B cell (primary cell): ENCODE data around the gene UNC119B. TPM values are rescaled to one million over a fixed set of nuclear protein-coding genes. Genes with fewer than 3 reads are reported as not detected.

Source experiments
- ATAC-seq: fragments of 200-7000 bp; cut with Tn5 transposase; one replicate; pipeline ENCODE4 v1.10.0; 2021; ENCODE audit warnings: low read depth, mild to moderate bottlenecking, moderate number of reproducible peaks, moderate library complexity
- CTCF ChIA-PET: fragments of 350-600 bp; sonication (Branson Sonifier 250); formaldehyde crosslinking; loops from one replicate; lab custom pipeline; 2021; ENCODE audit warnings: antibody characterized with exemption, inconsistent platforms; lab: Charles Lee
- POLR2A ChIA-PET: fragments of 350-600 bp; sonication (Branson Sonifier 250); formaldehyde crosslinking; loops from one replicate; lab custom pipeline; 2021; ENCODE audit warnings: antibody characterized with exemption; lab: Charles Lee
- DNase-seq: peaks from one replicate; pipeline ENCODE4 v3.0.0; 2013
- H2AFZ ChIP-seq: 2 replicates; pipeline ENCODE4 v1.6.1; 2012; ENCODE audit warnings: mild to moderate bottlenecking, low read depth, low read length; ENCODE audit not compliant: insufficient read depth, poor library complexity, severe bottlenecking
- H3K27ac ChIP-seq, 2 donors: 1 replicate in 1 of 2; 2 replicates in 1 of 2; pipeline ENCODE4 v1.5.1; 2012 to 2013; ENCODE audit warnings: low read length in 2 of 2, mild to moderate bottlenecking in 2 of 2, moderate library complexity in 1 of 2
- H3K27me3 ChIP-seq, 4 experiments: fragments of 200-600 bp in 1 of 4; sonication (generic) in 1 of 4; replicated peaks in 1 of 4; 1 replicate in 2 of 4; 2 replicates in 2 of 4; pipeline versions ENCODE4 v1.6.1 to v1.7.0; 2013 to 2016; ENCODE audit warnings: low read length in 3 of 4, mild to moderate bottlenecking in 2 of 4, mixed read lengths in 1 of 4, moderate library complexity in 1 of 4; ENCODE audit not compliant: insufficient read depth in 4 of 4, control insufficient read depth in 3 of 4; ENCODE audit errors: control extremely low read depth in 1 of 4
- H3K36me3 ChIP-seq, 2 experiments: replicated peaks in 1 of 2; 1 replicate in 1 of 2; 2 replicates in 1 of 2; pipeline versions ENCODE4 v1.6.1 to v1.7.1; 2013; ENCODE audit warnings: low read length in 1 of 2; ENCODE audit not compliant: insufficient read depth in 2 of 2, control insufficient read depth in 1 of 2; ENCODE audit errors: control extremely low read depth in 1 of 2, extremely low read depth in 1 of 2
- H3K4me1 ChIP-seq, 2 donors: fragments of 200-600 bp in 1 of 2; sonication (generic) in 1 of 2; 1 replicate in 1 of 2; 2 replicates in 1 of 2; pipeline versions ENCODE4 v1.5.1 to v1.6.1; 2013 to 2017; ENCODE audit warnings: low read length in 2 of 2; ENCODE audit not compliant: control insufficient read depth in 2 of 2, insufficient read depth in 2 of 2
- H3K4me2 ChIP-seq: replicated peaks from 2 replicates; pipeline ENCODE3; 2012; ENCODE audit warnings: mild to moderate bottlenecking, low read depth, low read length; ENCODE audit not compliant: poor library complexity, severe bottlenecking
- H3K4me3 ChIP-seq, 5 experiments: fragments of 200-600 bp in 1 of 5; sonication (generic) in 1 of 5; 1 replicate in 3 of 5; 2 replicates in 2 of 5; pipeline versions ENCODE4 v1.5.1 to v1.7.0; 2011 to 2016; ENCODE audit warnings: low read length in 4 of 5, mild to moderate bottlenecking in 4 of 5, low read depth in 2 of 5, control low read depth in 1 of 5, moderate library complexity in 1 of 5; ENCODE audit not compliant: insufficient read depth in 1 of 5; ENCODE audit errors: control extremely low read depth in 1 of 5, extremely low read depth in 1 of 5
- H3K79me2 ChIP-seq: fragments of 200-600 bp; sonication (generic); one replicate; pipeline ENCODE4 v1.6.0; 2016; ENCODE audit warnings: low read length; ENCODE audit not compliant: control insufficient read depth, insufficient read depth
- H3K9ac ChIP-seq: fragments of 200-600 bp; sonication (generic); 2 replicates; pipeline ENCODE4 v1.6.1; 2017; ENCODE audit warnings: mild to moderate bottlenecking, low read length, moderate library complexity
- H3K9me3 ChIP-seq, 3 donors: one replicate each; pipeline versions ENCODE4 v1.6.1 to v1.7.1; 2013; ENCODE audit warnings: low read length in 2 of 3; ENCODE audit not compliant: control insufficient read depth in 2 of 3, insufficient read depth in 1 of 3; ENCODE audit errors: control extremely low read depth in 1 of 3
- H4K20me1 ChIP-seq: 2 replicates; pipeline ENCODE4 v1.6.0; 2012; ENCODE audit warnings: mild to moderate bottlenecking, low read length; ENCODE audit not compliant: insufficient read depth, control insufficient read depth, poor library complexity, severe bottlenecking
- H3K27ac Mint-ChIP-seq: one replicate; pipeline ENCODE4 v1.8.0; 2021; ENCODE audit warnings: mixed read lengths
- H3K27me3 Mint-ChIP-seq: one replicate; pipeline ENCODE4 v1.8.0; 2021; ENCODE audit warnings: mixed read lengths
- H3K4me1 Mint-ChIP-seq: one replicate; pipeline ENCODE4 v1.8.0; 2021; ENCODE audit warnings: mixed read lengths
- H3K4me3 Mint-ChIP-seq: one replicate; pipeline ENCODE4 v1.8.0; 2021; ENCODE audit warnings: mixed read lengths
- H3K9me3 Mint-ChIP-seq: one replicate; pipeline ENCODE4 v1.8.0; 2022; ENCODE audit warnings: mixed read lengths; ENCODE audit not compliant: insufficient read depth
- EZH2 ChIP-seq: IDR thresholded peaks from 2 replicates; pipeline ENCODE4 v1.6.1; 2012; ENCODE audit warnings: borderline replicate concordance, low read depth, mild to moderate bottlenecking, moderate library complexity, low read length; ENCODE audit not compliant: insufficient read depth, poor library complexity, severe bottlenecking
- WGBS: methylation state at CpG from one replicate; pipeline ENCODE4 v1.1.5; 2013; ENCODE audit warnings: missing lambda C conversion rate; ENCODE audit not compliant: insufficient coverage; 5-methylcytosine and 5-hydroxymethylcytosine counted together
- intact Hi-C: fragments of 100-400 bp; cut with micrococcal nuclease; formaldehyde crosslinking; loops from one replicate; pipeline ENCODE4 v1.10.0; 2022
- polyA plus RNA-seq: library from polyadenylated mRNA; depleted of rRNA; stranded (reverse); fragments of >200 nt; gene quantifications from 2 replicates; pipeline ENCODE4 v1.2.3, GENCODE V29; 2012
- total RNA-seq, 2 donors: library from RNA; stranded (reverse); fragments of 120-200 nt in 1 of 2; gene quantifications; 1 replicate in 1 of 2; 2 replicates in 1 of 2; pipeline versions ENCODE4 v1.2.3 to v1.2.4, GENCODE V29; 2013 to 2022
- TF ChIP-seq, protein P1 (sequence below): fragments of 200-600 bp; IDR thresholded peaks from one replicate; pipeline ENCODE4 v1.8.0; 2022; ENCODE audit warnings: antibody characterized with exemption, mild to moderate bottlenecking

Gene UNC119B
- total and polyA plus RNA-seq, 2 donors (not counting 1 experiment from before 2014, with no cell fraction given): 7.2 to 22.7 TPM

DNA sequence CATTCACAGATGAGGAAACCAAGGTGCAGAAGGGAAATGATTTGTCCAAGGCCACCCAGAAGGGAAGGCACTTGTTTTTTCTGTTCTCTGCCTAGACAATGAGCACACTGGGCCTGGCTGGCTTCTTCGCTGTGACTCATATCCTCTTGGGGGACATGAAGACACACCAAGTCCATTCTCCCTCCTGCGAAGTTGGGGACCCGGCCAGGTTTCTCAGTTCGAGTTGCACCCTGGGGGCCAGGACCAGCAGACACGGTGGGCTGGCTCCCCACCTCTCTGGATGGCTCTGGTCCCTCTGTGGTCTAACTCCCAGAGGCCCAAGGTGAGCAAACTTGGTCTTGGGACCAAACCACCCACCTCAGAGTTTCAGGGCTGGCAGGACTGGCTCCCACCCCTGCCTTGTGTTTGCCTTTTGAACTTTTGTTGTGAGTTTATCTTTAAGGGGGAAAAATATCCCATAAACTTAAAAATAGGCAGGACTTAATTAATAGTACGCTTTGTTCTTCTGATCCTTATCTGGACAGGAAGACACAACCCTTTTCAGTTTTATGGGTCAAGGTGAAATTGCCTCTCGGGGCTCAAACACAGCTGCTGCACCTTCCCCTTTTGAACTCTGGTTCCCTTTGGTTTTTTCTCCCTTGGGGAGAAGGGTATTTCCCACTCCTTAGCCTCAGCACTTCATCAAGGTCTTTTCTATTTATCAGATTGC, 32.3 kb upstream of the UNC119B start:
- Histone ChIP-seq H3K27me3 (no peaks in the 10 kb centered on the region), H3K27ac (peak overlapping the region in 1 of 2 donors; percentile 45), H3K9me3 (no peaks in the 10 kb centered on the region), H3K4me1 (peaks cover 44 to 58% of the 10 kb centered on the region in 2 donors), H2AFZ (no peak overlapping the region), H3K79me2 (no peaks in the 10 kb centered on the region), H3K4me3 (no peak overlapping the region), H4K20me1 (no peaks in the 10 kb centered on the region), H3K36me3 (no peaks in the 10 kb centered on the region), H3K4me2 (peak overlapping the region; percentile 54), H3K9ac (no peak overlapping the region)
- Mint-ChIP-seq H3K4me3 (peak overlapping the region; percentile 71), H3K9me3 (no peaks in the 10 kb centered on the region), H3K4me1 (peaks cover 44% of the 10 kb centered on the region), H3K27me3 (no peaks in the 10 kb centered on the region), H3K27ac (peak overlapping the region; percentile 81)
- 29% methylated on average over 5 of the region's 7 CpGs for WGBS
- ATAC-seq: peak; percentile 53
- TF ChIP-seq, protein P1, sequence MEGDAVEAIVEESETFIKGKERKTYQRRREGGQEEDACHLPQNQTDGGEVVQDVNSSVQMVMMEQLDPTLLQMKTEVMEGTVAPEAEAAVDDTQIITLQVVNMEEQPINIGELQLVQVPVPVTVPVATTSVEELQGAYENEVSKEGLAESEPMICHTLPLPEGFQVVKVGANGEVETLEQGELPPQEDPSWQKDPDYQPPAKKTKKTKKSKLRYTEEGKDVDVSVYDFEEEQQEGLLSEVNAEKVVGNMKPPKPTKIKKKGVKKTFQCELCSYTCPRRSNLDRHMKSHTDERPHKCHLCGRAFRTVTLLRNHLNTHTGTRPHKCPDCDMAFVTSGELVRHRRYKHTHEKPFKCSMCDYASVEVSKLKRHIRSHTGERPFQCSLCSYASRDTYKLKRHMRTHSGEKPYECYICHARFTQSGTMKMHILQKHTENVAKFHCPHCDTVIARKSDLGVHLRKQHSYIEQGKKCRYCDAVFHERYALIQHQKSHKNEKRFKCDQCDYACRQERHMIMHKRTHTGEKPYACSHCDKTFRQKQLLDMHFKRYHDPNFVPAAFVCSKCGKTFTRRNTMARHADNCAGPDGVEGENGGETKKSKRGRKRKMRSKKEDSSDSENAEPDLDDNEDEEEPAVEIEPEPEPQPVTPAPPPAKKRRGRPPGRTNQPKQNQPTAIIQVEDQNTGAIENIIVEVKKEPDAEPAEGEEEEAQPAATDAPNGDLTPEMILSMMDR: no peak
- no peak for TF ChIP-seq EZH2
- intact Hi-C loops: no loop called here
- peak; percentile 62 for DNase-seq
- CTCF ChIA-PET: interaction anchor here (1.1 to 15.8 kb wide), 3 partner anchors 9 to 28 kb away, joined by 3 to 204 read pairs (median 9); partner anchors contain the start of gene MLEC
- POLR2A ChIA-PET: interaction anchor here (0.5 kb wide), 1 partner anchor 902 kb away, joined by 4 read pairs; no protein-coding TSS in a partner anchor

DNA sequence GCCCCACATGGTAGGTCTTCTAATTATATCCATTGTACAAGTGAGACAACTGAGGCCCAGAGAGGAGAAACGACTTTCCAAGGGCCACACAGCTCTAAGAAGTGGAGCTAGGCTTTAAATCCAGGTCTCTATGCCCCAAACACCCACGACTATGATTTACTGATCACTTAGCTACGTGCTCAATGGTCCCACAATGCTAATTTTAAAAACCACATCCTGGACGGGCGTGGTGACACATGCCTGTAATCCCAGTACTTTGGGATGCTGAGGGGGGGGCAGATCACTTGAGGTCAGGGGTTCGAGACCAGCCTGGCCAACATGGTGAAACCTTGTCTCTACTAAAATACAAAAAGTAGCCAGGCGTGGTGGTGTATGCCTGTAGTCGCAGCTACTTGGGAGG, 31.7 kb upstream of the UNC119B start:
- Mint-ChIP-seq H3K4me1 (peaks cover 45% of the 10 kb centered on the region), H3K4me3 (peak overlapping the region; percentile 71), H3K27me3 (no peaks in the 10 kb centered on the region), H3K27ac (peak overlapping the region; percentile 81), H3K9me3 (no peaks in the 10 kb centered on the region)
- Histone ChIP-seq H3K4me3 (no peak overlapping the region), H3K36me3 (no peaks in the 10 kb centered on the region), H3K4me2 (peak overlapping the region; percentile 54), H3K79me2 (no peaks in the 10 kb centered on the region), H3K27ac (peak overlapping the region in 1 of 2 donors; percentile 45), H2AFZ (no peak overlapping the region), H3K9me3 (no peaks in the 10 kb centered on the region), H3K9ac (no peak overlapping the region), H4K20me1 (no peaks in the 10 kb centered on the region), H3K4me1 (peaks cover 38 to 51% of the 10 kb centered on the region in 2 donors), H3K27me3 (no peaks in the 10 kb centered on the region)
- TF ChIP-seq EZH2: no peak
- TF ChIP-seq, protein P1: no peak
- intact Hi-C loops: no loop called here
- ChIA-PET POLR2A (interaction anchor here (0.5 kb wide), 1 partner anchor 901 kb away, joined by 4 read pairs; no protein-coding TSS in a partner anchor), CTCF (interaction anchor here (0.7 to 15.8 kb wide), 4 partner anchors 8 to 1070 kb away, joined by 3 to 204 read pairs (median 6); partner anchors contain the start of gene MLEC)
- WGBS: 20% methylated on average over 2 of the region's 8 CpGs
- no peak for ATAC-seq
- DNase-seq: no peak
